ENCODE data around the gene ZNF350. TPM values are rescaled to one million over a fixed set of nuclear protein-coding genes. Genes with fewer than 3 reads are reported as not detected.

ZNF350 gene
- total and polyA plus RNA-seq, 2 of the 13 experiments (the other 11 are each of a cell fraction or from before 2014, with no cell fraction given): 3.7 to 6.9 TPM

- TF ChIP-seq ZNF609 (CRISPR knock-in tag; IDR thresholded peaks at IDR 0.05; ENCODE audit: borderline replicate concordance) (peak; percentile 71; the same call in 1 of the 2 replicates), EP300 (IDR thresholded peaks at IDR 0.05; ENCODE audit: low read depth in 2 of 2, low read length in 2 of 2) (peak in 1 of 2 experiments; percentile 42; a peak in 1 of 4 replicates), EP300 (CRISPR knock-in tag; IDR thresholded peaks at IDR 0.05; ENCODE audit: borderline replicate concordance) (peak; percentile 50; the same call in 1 of the 2 replicates), MED1 (CRISPR knock-in tag; IDR thresholded peaks at IDR 0.05) (peak; percentile 32; the same call in 1 of the 2 replicates), ZNF646 (CRISPR knock-in tag; IDR thresholded peaks at IDR 0.05) (0 out of 2 replicates have a peak, but pooled peaks have one; percentile 27)
Observed at GRCh38 chr19:52024478-52024877, 37.8 kb upstream of the ZNF350 start (continued).

Measured in HepG2 (cell line).